Ovary (tissue), 9 donors: ENCODE measurements around the gene VASH2. TPM values are rescaled to one million over a fixed set of nuclear protein-coding genes. Genes with fewer than 3 reads are reported as not detected.

Experiments
- DNase-seq, 5 donors: peaks; one replicate each; pipeline ENCODE4 v3.0.0-alpha.2; 2019 to 2020
- H3K27ac ChIP-seq, 2 donors: fragments of 200-600 bp; one replicate each; pipeline versions ENCODE4 v1.5.1 to v1.8.0; 2019 to 2022
- H3K27me3 ChIP-seq: fragments of 200-600 bp; one replicate; pipeline ENCODE4 v1.8.0; 2022
- H3K36me3 ChIP-seq: fragments of 200-600 bp; sonication (generic); one replicate; pipeline ENCODE4 v1.5.1; 2019
- H3K4me1 ChIP-seq: one replicate; pipeline ENCODE4 v1.8.1; 2013; ENCODE audit warnings: mild to moderate bottlenecking, moderate library complexity; ENCODE audit not compliant: insufficient read depth
- H3K4me3 ChIP-seq: fragments of 200-600 bp; sonication (generic); one replicate; pipeline ENCODE4 v1.5.1; 2017
- H3K9me3 ChIP-seq, 2 donors: fragments of 200-600 bp in 1 of 2; sonication (generic) in 1 of 2; one replicate each; pipeline versions ENCODE4 v1.5.1 to v1.8.1; 2013 to 2019; ENCODE audit warnings: mild to moderate bottlenecking in 1 of 2, moderate library complexity in 1 of 2
- EP300 ChIP-seq: sonication (generic); formaldehyde crosslinking; IDR thresholded peaks from one replicate; pipeline ENCODE4 v1.6.1; 2017; ENCODE audit warnings: antibody characterized with exemption
- POLR2A ChIP-seq: fragments of 450-650 bp; IDR thresholded peaks from one replicate; pipeline ENCODE4 v1.6.1; 2017; ENCODE audit warnings: antibody characterized with exemption, mild to moderate bottlenecking, moderate library complexity
- WGBS, 3 donors: extraction: QIAGEN DNeasy Blood & Tissue Kit in 1 of 3; methylation state at CpG; one replicate each; pipeline versions ENCODE4 v1.1.5 to v1.1.7; 2013 to 2017; 5-methylcytosine and 5-hydroxymethylcytosine counted together
- intact Hi-C, 4 donors: fragments of 100-400 bp; cut with DNase I; formaldehyde crosslinking; loops; one replicate each; pipeline versions ENCODE4 v1.11.0 to v1.15.1; 2022 to 2023
- polyA plus RNA-seq, 2 donors: library from polyadenylated mRNA; stranded (reverse); fragments of 200-250 nt in 1 of 2; fragments of 350-450 nt in 1 of 2; fragmentation: Illumina TruSeq in 1 of 2; extraction: RNeasy Lipid Tissue Mini Kit (QIAGEN cat#74804) in 1 of 2; gene quantifications; one replicate each; pipeline ENCODE4 v1.2.3, GENCODE V29; 2013 to 2014
- total RNA-seq, 7 donors: library from RNA; depleted of rRNA in 2 of 7; stranded (reverse); fragments of >200 nt in 2 of 7; fragmentation: NEBNext Ultra II Directional in 3 of 7; extraction: Animal tissue kit (Norgen Biotek cat#: 25700) in 3 of 7; gene quantifications; one replicate each; pipeline versions ENCODE4 v1.1.0 to v1.2.4, GENCODE V29; 2016 to 2023
- TF ChIP-seq, protein P1 (sequence below), 3 donors: fragments of 450-650 bp in 2 of 3; fragments of 200-600 bp in 1 of 3; IDR thresholded peaks; one replicate each; pipeline versions ENCODE4 v1.5.1 to v1.8.0; 2016 to 2022; ENCODE audit warnings: antibody characterized with exemption in 3 of 3, mild to moderate bottlenecking in 1 of 3
- donor health status: DM: no; HTN: no; CAD: no; lungs with moderate emphysema.
- donor health status: DM: no; HTN: no; CAD: no.
- donor health status: Bipolar disorder and iron deficiency.
- donor health status: DM: yes; HTN: yes; CAD: no.
- donor health status: DM: no; HTN: no; CAD: no.
- donor health status: DM: yes; HTN: yes; CAD: no.

VASH2 gene
- total and polyA plus RNA-seq, 9 donors, result 0.28 to 2.1 (median 0.83) TPM

- H3K9me3 ChIP-seq, result no peaks in the 10 kb centered on the region
- no peak overlapping the region for H3K27ac ChIP-seq
- 91 to 94% (median 94%) methylated on average over 8 of the region's 8 CpGs for WGBS, 3 donors
- no peaks in the 10 kb centered on the region for H3K36me3 ChIP-seq
- intact Hi-C loops, result no loop called here
- no peaks in the 10 kb centered on the region for H3K27me3 ChIP-seq
- no peak overlapping the region for H3K4me3 ChIP-seq
- no peaks in the 10 kb centered on the region for H3K4me1 ChIP-seq
- no peak for DNase-seq
- no peak for TF ChIP-seq EP300
- TF ChIP-seq POLR2A, result no peak
- TF ChIP-seq, protein P1, sequence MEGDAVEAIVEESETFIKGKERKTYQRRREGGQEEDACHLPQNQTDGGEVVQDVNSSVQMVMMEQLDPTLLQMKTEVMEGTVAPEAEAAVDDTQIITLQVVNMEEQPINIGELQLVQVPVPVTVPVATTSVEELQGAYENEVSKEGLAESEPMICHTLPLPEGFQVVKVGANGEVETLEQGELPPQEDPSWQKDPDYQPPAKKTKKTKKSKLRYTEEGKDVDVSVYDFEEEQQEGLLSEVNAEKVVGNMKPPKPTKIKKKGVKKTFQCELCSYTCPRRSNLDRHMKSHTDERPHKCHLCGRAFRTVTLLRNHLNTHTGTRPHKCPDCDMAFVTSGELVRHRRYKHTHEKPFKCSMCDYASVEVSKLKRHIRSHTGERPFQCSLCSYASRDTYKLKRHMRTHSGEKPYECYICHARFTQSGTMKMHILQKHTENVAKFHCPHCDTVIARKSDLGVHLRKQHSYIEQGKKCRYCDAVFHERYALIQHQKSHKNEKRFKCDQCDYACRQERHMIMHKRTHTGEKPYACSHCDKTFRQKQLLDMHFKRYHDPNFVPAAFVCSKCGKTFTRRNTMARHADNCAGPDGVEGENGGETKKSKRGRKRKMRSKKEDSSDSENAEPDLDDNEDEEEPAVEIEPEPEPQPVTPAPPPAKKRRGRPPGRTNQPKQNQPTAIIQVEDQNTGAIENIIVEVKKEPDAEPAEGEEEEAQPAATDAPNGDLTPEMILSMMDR (IDR thresholded peaks at IDR 0.05), result no peak
Observed at GRCh38 chr1:212973899-212974298, 23.6 kb downstream of the VASH2 start.

- Histone ChIP-seq H3K36me3 (no peaks in the 10 kb centered on the region), H3K4me1 (no peaks in the 10 kb centered on the region), H3K27me3 (no peaks in the 10 kb centered on the region), H3K9me3 (no peaks in the 10 kb centered on the region), H3K27ac (no peak overlapping the region), H3K4me3 (no peak overlapping the region)
- TF ChIP-seq EP300 (no peak), POLR2A (no peak)
- TF ChIP-seq, protein P1 (IDR thresholded peaks at IDR 0.05), result no peak
- intact Hi-C loops, result no loop called here
- DNase-seq, result no peak
- 85 to 96% (median 88%) methylated on average over 6 of the region's 6 CpGs for WGBS, 3 donors
Observed at GRCh38 chr1:212974711-212975110, 24.4 kb downstream of the VASH2 start.

DNA sequence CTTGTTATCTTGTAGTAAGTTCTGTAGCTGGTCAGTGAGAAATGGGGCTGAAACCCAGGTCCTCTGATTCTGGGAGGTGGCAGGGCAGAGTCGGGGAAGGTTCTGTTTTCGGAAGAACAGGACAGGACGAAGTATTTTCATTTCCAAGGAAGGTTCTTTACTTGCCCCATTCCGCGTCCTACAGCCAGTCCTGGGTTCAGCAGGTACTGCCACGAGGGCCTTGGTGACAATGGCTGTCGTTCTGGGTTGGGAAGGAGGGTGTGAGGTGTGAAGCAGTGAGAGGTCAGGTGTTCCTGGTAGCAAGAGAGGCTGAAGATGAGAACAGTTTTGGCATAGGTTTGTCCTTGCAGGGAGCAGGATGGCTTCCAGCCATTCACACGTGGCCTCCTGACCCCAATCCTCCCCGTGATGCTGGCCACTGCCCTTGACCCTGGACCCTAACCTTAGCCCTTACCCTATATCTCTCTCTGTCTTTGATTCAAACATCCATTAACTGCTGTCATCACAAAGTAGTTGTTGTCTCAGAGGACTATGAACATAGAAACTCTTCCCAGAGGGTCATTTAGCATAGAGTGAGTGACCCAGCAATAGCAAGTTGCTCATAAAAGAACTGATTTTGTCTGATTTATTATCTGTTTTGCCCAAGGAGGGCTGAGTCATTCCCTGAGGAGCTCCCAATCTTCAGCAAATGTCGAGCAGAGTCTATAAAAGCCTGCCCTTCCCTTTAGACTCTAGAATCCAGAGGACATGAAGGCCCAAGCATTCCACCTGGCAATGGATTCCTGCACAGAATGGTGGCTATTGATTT is 25.0 kb downstream of the VASH2 start:
- no peak for TF ChIP-seq POLR2A
- TF ChIP-seq, protein P1 (IDR thresholded peaks at IDR 0.05), result no peak
- no peak for TF ChIP-seq EP300
- H3K36me3 ChIP-seq, result no peaks in the 10 kb centered on the region
- H3K4me1 ChIP-seq, result no peaks in the 10 kb centered on the region
- H3K27me3 ChIP-seq, result no peaks in the 10 kb centered on the region
- no peak for DNase-seq
- intact Hi-C loops, result no loop called here
- H3K4me3 ChIP-seq, result no peak overlapping the region
- no peaks in the 10 kb centered on the region for H3K9me3 ChIP-seq
- no peak overlapping the region for H3K27ac ChIP-seq
- 81 to 87% (median 85%) methylated on average over 10 of the region's 10 CpGs for WGBS, 3 donors

DNA sequence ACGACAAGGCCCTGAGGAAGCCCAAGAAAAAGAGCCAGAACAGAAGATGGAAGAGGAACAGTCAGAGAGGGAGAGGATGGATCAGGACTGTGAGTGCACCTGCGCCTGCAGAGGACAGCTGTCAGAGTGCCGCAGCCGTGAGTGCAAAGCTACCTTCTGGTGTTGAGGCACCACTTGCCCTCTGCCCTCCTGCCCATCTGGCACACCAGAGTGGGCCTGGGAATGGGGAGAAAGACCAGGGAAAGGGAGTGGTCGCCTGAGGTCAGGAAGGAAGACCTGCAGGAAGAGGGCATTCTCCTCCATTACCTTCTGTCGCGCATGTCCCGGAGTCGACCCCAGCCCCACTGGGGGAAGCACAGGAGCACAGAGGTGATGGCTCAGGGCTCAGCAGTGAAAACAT is 26.2 kb downstream of the VASH2 start:
- Histone ChIP-seq H3K4me3 (no peak overlapping the region), H3K27me3 (no peaks in the 10 kb centered on the region), H3K4me1 (no peaks in the 10 kb centered on the region), H3K27ac (no peak overlapping the region), H3K9me3 (no peaks in the 10 kb centered on the region), H3K36me3 (no peaks in the 10 kb centered on the region)
- TF ChIP-seq POLR2A, result no peak
- TF ChIP-seq EP300, result no peak
- TF ChIP-seq, protein P1 (IDR thresholded peaks at IDR 0.05), result no peak
- intact Hi-C loops, result no loop called here
- no peak for DNase-seq
- 90 to 94% (median 93%) methylated on average over 9 of the region's 9 CpGs for WGBS, 3 donors
